Keratinocyte (primary cell): ENCODE data around the gene NEGR1. TPM values are rescaled to one million over a fixed set of nuclear protein-coding genes. Genes with fewer than 3 reads are reported as not detected.

ENCODE experiments used
- DNase-seq: peaks from one replicate; pipeline ENCODE4 v3.0.0-alpha.2; 2011; ENCODE audit warnings: low read depth, missing footprints, low spot score
- FAIRE-seq: peaks from 2 replicates; lab custom pipeline; 2011; peaks lifted over from hg19 to GRCh38; lab: Jason Lieb, UNC
- H2AFZ ChIP-seq: 2 replicates; pipeline ENCODE4 v1.6.0; 2012; ENCODE audit warnings: low read length, control low read depth, inconsistent platforms; ENCODE audit not compliant: control insufficient read depth
- H3K27ac ChIP-seq: 2 replicates; pipeline ENCODE4 v1.5.1; 2011; ENCODE audit warnings: low read length; ENCODE audit not compliant: control insufficient read depth, insufficient read depth
- H3K27me3 ChIP-seq: 3 replicates; pipeline ENCODE4 v1.6.0; 2011; ENCODE audit warnings: low read length; ENCODE audit not compliant: control insufficient read depth, insufficient read depth; ENCODE audit errors: extremely low read depth
- H3K36me3 ChIP-seq, 2 experiments: 2 replicates in 1 of 2; 3 replicates in 1 of 2; pipeline ENCODE4 v1.5.1; 2011; ENCODE audit warnings: low read length in 2 of 2, mild to moderate bottlenecking in 1 of 2; ENCODE audit not compliant: control insufficient read depth in 2 of 2, insufficient read depth in 2 of 2; ENCODE audit errors: extremely low read depth in 1 of 2
- H3K4me1 ChIP-seq: 3 replicates; pipeline ENCODE4 v1.5.1; 2011; ENCODE audit warnings: low read length; ENCODE audit not compliant: control insufficient read depth, insufficient read depth; ENCODE audit errors: extremely low read depth
- H3K4me2 ChIP-seq: 3 replicates; pipeline ENCODE4 v1.6.0; 2011; ENCODE audit warnings: low read depth, low read length; ENCODE audit not compliant: control insufficient read depth, insufficient read depth; ENCODE audit errors: extremely low read depth
- H3K4me3 ChIP-seq, 3 experiments: fragments of 200-600 bp in 1 of 3; sonication (generic) in 1 of 3; 2 replicates in 2 of 3; 3 replicates in 1 of 3; pipeline ENCODE4 v1.5.1; 2011 to 2016; ENCODE audit warnings: low read length in 3 of 3, mild to moderate bottlenecking in 3 of 3, control low read depth in 2 of 3, inconsistent platforms in 1 of 3, low read depth in 1 of 3, mixed read lengths in 1 of 3, mixed run types in 1 of 3, moderate library complexity in 1 of 3; ENCODE audit not compliant: control insufficient read depth in 2 of 3, insufficient read depth in 2 of 3; ENCODE audit errors: extremely low read depth in 1 of 3
- H3K79me2 ChIP-seq: 2 replicates; pipeline ENCODE4 v1.6.0; 2012; ENCODE audit warnings: low read length; ENCODE audit not compliant: control insufficient read depth, insufficient read depth
- H3K9ac ChIP-seq: 3 replicates; pipeline ENCODE4 v1.6.0; 2011; ENCODE audit warnings: low read length; ENCODE audit not compliant: control insufficient read depth, insufficient read depth; ENCODE audit errors: extremely low read depth
- H3K9me1 ChIP-seq: 3 replicates; pipeline ENCODE4 v1.6.0; 2011; ENCODE audit warnings: low read length; ENCODE audit not compliant: control insufficient read depth, insufficient read depth; ENCODE audit errors: extremely low read depth
- H3K9me3 ChIP-seq: 2 replicates; pipeline ENCODE4 v1.5.1; 2012; ENCODE audit warnings: low read depth, low read length; ENCODE audit not compliant: control insufficient read depth
- H4K20me1 ChIP-seq: 3 replicates; pipeline ENCODE4 v1.6.0; 2011; ENCODE audit warnings: low read length; ENCODE audit not compliant: control insufficient read depth, insufficient read depth; ENCODE audit errors: extremely low read depth
- CTCF ChIP-seq, 3 experiments: IDR thresholded peaks in 1 of 3; conservative IDR thresholded peaks in 1 of 3; optimal IDR thresholded peaks in 1 of 3; 2 replicates in 2 of 3; 3 replicates in 1 of 3; pipeline versions ENCODE3 to v1.5.1; 2011; ENCODE audit warnings: low read length in 3 of 3, mild to moderate bottlenecking in 3 of 3, moderate library complexity in 2 of 3, control low read depth in 1 of 3, inconsistent platforms in 1 of 3; ENCODE audit not compliant: insufficient read depth in 2 of 3; ENCODE audit errors: extremely low read depth in 1 of 3
- EZH2 ChIP-seq: IDR thresholded peaks from one replicate; pipeline ENCODE4 v1.6.1; 2012; ENCODE audit warnings: inconsistent platforms, mild to moderate bottlenecking, low read length, moderate library complexity
- dilution Hi-C: fragments of 300-500 bp; cut with MboI; formaldehyde crosslinking; loops from one replicate; pipeline ENCODE4 v1.7.0; 2020; ENCODE audit warnings: low sequenced_read_pairs; ENCODE audit not compliant: extremely low pct_ligation_motif_present
- polyA plus RNA-seq, 5 experiments: library from polyadenylated mRNA; depleted of rRNA in 3 of 5; stranded (reverse) in 3 of 5; stranded (forward) in 1 of 5; unstranded in 1 of 5; fragments of >200 nt; gene quantifications; 1 replicate in 1 of 5; 2 replicates in 3 of 5; 3 replicates in 1 of 5; pipeline versions ENCODE4 v1.2.1 to v1.2.3, GENCODE V29; 2011 to 2012; ENCODE audit warnings: missing spikeins in 2 of 5, low read depth in 1 of 5, low replicate concordance in 1 of 5

NEGR1 gene
- polyA plus RNA-seq, 1 donor (not counting 4 experiments of a cell fraction or from before 2014, with no cell fraction given) = 1.6 TPM

- no peak overlapping the region for H3K4me2 ChIP-seq
- no peaks in the 10 kb centered on the region for H3K79me2 ChIP-seq
- no peak for FAIRE-seq
- TF ChIP-seq EZH2 = no peak
- no peak for TF ChIP-seq CTCF (optimal IDR thresholded peaks at IDR 0.05 in 1 of 3, IDR thresholded peaks at IDR 0.05 in 1 of 3, conservative IDR thresholded peaks at IDR 0.05 in 1 of 3; ENCODE audit: extremely low read depth in 1 of 3, insufficient read depth in 2 of 3, low read length in 3 of 3)
- H3K27me3 ChIP-seq = no peaks in the 10 kb centered on the region
- H2AFZ ChIP-seq = no peak overlapping the region
- dilution Hi-C loops = no loop called here
- no peaks in the 10 kb centered on the region for H3K9me3 ChIP-seq
- no peaks in the 10 kb centered on the region for H4K20me1 ChIP-seq
- no peak overlapping the region for H3K9ac ChIP-seq
- no peaks in the 10 kb centered on the region for H3K4me1 ChIP-seq
- no peak for DNase-seq
- H3K27ac ChIP-seq = no peak overlapping the region
- H3K9me1 ChIP-seq = no peaks in the 10 kb centered on the region
- no peaks in the 10 kb centered on the region for H3K36me3 ChIP-seq
- no peak overlapping the region for H3K4me3 ChIP-seq
Measured at GRCh38 chr1:72296501-72296900, 14.2 kb upstream of the NEGR1 start.

- Histone ChIP-seq H3K79me2 (no peaks in the 10 kb centered on the region), H3K9me1 (no peaks in the 10 kb centered on the region), H4K20me1 (no peaks in the 10 kb centered on the region), H3K9me3 (no peaks in the 10 kb centered on the region), H3K36me3 (no peaks in the 10 kb centered on the region), H3K4me2 (no peak overlapping the region), H3K27me3 (no peaks in the 10 kb centered on the region), H3K4me3 (no peak overlapping the region), H2AFZ (no peak overlapping the region), H3K27ac (no peak overlapping the region), H3K9ac (no peak overlapping the region), H3K4me1 (peaks cover 14% of the 10 kb centered on the region)
- dilution Hi-C loops = no loop called here
- TF ChIP-seq EZH2 (no peak), CTCF (optimal IDR thresholded peaks at IDR 0.05 in 1 of 3, IDR thresholded peaks at IDR 0.05 in 1 of 3, conservative IDR thresholded peaks at IDR 0.05 in 1 of 3; ENCODE audit: extremely low read depth in 1 of 3, insufficient read depth in 2 of 3, low read length in 3 of 3) (no peak)
- no peak for DNase-seq
- no peak for FAIRE-seq
Measured at GRCh38 chr1:72288886-72289285, 6.5 kb upstream of the NEGR1 start.
